CD14-positive monocyte (primary cell): ENCODE data around the gene POU6F2. TPM values are rescaled to one million over a fixed set of nuclear protein-coding genes. Genes with fewer than 3 reads are reported as not detected.

Experiments used
- DNase-seq, 3 donors: peaks; one replicate each; pipeline ENCODE4 v3.0.0-alpha.2; 2011 to 2022
- H2AFZ ChIP-seq: 2 replicates; pipeline ENCODE4 v1.6.0; 2012; ENCODE audit warnings: mild to moderate bottlenecking, low read depth, low read length, inconsistent platforms; ENCODE audit not compliant: insufficient read depth, poor library complexity, severe bottlenecking
- H3K27ac ChIP-seq, 2 donors: 1 replicate in 1 of 2; 2 replicates in 1 of 2; pipeline ENCODE4 v1.5.1; 2012 to 2013; ENCODE audit warnings: low read length in 2 of 2, control low read depth in 1 of 2, inconsistent platforms in 1 of 2, low read depth in 1 of 2, mild to moderate bottlenecking in 1 of 2
- H3K27me3 ChIP-seq, 2 donors: one replicate each; pipeline versions ENCODE4 v1.6.0 to v1.6.1; 2011 to 2013; ENCODE audit warnings: low read length in 2 of 2; ENCODE audit not compliant: control insufficient read depth in 2 of 2, insufficient read depth in 2 of 2
- H3K36me3 ChIP-seq, 2 donors: replicated peaks in 1 of 2; 1 replicate in 1 of 2; 2 replicates in 1 of 2; pipeline versions ENCODE4 v1.5.1 to v1.6.1; 2012 to 2013; ENCODE audit warnings: low read length in 2 of 2, control low read depth in 1 of 2, inconsistent platforms in 1 of 2, mild to moderate bottlenecking in 1 of 2; ENCODE audit not compliant: insufficient read depth in 2 of 2, control insufficient read depth in 1 of 2
- H3K4me1 ChIP-seq, 2 donors: 1 replicate in 1 of 2; 2 replicates in 1 of 2; pipeline versions ENCODE4 v1.5.1 to v1.6.1; 2012 to 2013; ENCODE audit warnings: low read length in 2 of 2, control low read depth in 1 of 2, inconsistent platforms in 1 of 2, mild to moderate bottlenecking in 1 of 2, moderate library complexity in 1 of 2; ENCODE audit not compliant: insufficient read depth in 2 of 2, control insufficient read depth in 1 of 2
- H3K4me2 ChIP-seq: replicated peaks from 2 replicates; pipeline ENCODE3; 2012; ENCODE audit warnings: low read length, moderate library complexity, mild to moderate bottlenecking; ENCODE audit not compliant: poor library complexity, severe bottlenecking; ENCODE audit errors: extremely low read depth
- H3K4me3 ChIP-seq, 3 experiments: fragments of 200-600 bp in 1 of 3; sonication (generic) in 1 of 3; replicated peaks in 1 of 3; 1 replicate in 2 of 3; 2 replicates in 1 of 3; pipeline ENCODE4 v1.5.1; 2011 to 2013; ENCODE audit warnings: low read length in 3 of 3, mild to moderate bottlenecking in 3 of 3, control low read depth in 2 of 3, low read depth in 2 of 3, inconsistent platforms in 1 of 3, moderate library complexity in 1 of 3
- H3K79me2 ChIP-seq: 2 replicates; pipeline ENCODE4 v1.6.0; 2012; ENCODE audit warnings: mild to moderate bottlenecking, control low read depth, inconsistent platforms, low read length, moderate library complexity; ENCODE audit not compliant: insufficient read depth
- H3K9ac ChIP-seq: 2 replicates; pipeline ENCODE4 v1.6.0; 2017; ENCODE audit warnings: low read length, mild to moderate bottlenecking; ENCODE audit not compliant: insufficient read depth, poor library complexity, severe bottlenecking
- H3K9me3 ChIP-seq, 2 donors: replicated peaks in 1 of 2; 1 replicate in 1 of 2; 2 replicates in 1 of 2; pipeline versions ENCODE4 v1.5.1 to v1.6.1; 2012 to 2013; ENCODE audit warnings: low read length in 2 of 2, control low read depth in 1 of 2; ENCODE audit not compliant: control insufficient read depth in 1 of 2, insufficient read depth in 1 of 2
- H4K20me1 ChIP-seq: 2 replicates; pipeline ENCODE4 v1.6.0; 2012; ENCODE audit warnings: mild to moderate bottlenecking, low read length, control low read depth, moderate library complexity; ENCODE audit not compliant: insufficient read depth
- H3K27ac Mint-ChIP-seq, 7 donors: one replicate each; pipeline ENCODE4 v1.8.0; 2020; ENCODE audit warnings: mild to moderate bottlenecking in 7 of 7, mixed read lengths in 7 of 7, moderate library complexity in 6 of 7, inconsistent platforms in 2 of 7
- H3K27me3 Mint-ChIP-seq, 3 donors: one replicate each; pipeline ENCODE4 v1.8.0; 2021 to 2022; ENCODE audit warnings: low read depth in 3 of 3, mild to moderate bottlenecking in 3 of 3, mixed read lengths in 3 of 3, moderate library complexity in 3 of 3, inconsistent platforms in 1 of 3
- H3K36me3 Mint-ChIP-seq, 2 donors: one replicate each; pipeline ENCODE4 v1.8.0; 2020; ENCODE audit warnings: mixed read lengths in 2 of 2, inconsistent platforms in 1 of 2, mild to moderate bottlenecking in 1 of 2
- H3K4me1 Mint-ChIP-seq: one replicate; pipeline ENCODE4 v1.8.0; 2020; ENCODE audit warnings: mild to moderate bottlenecking, mixed read lengths
- H3K4me3 Mint-ChIP-seq, 2 donors: one replicate each; pipeline ENCODE4 v1.8.0; 2020; ENCODE audit warnings: mild to moderate bottlenecking in 2 of 2, mixed read lengths in 2 of 2, moderate library complexity in 1 of 2
- H3K9me3 Mint-ChIP-seq, 7 donors: one replicate each; pipeline ENCODE4 v1.8.0; 2020 to 2022; ENCODE audit warnings: mixed read lengths in 7 of 7, mild to moderate bottlenecking in 6 of 7, moderate library complexity in 6 of 7, inconsistent platforms in 2 of 7
- CTCF ChIP-seq: fragments of 200-600 bp; IDR thresholded peaks from one replicate; pipeline ENCODE4 v1.8.0; 2022; ENCODE audit warnings: antibody characterized with exemption, mild to moderate bottlenecking
- WGBS: methylation state at CpG from one replicate; pipeline ENCODE4 v1.1.5; 2013; ENCODE audit warnings: missing lambda C conversion rate; ENCODE audit not compliant: insufficient coverage; 5-methylcytosine and 5-hydroxymethylcytosine counted together
- intact Hi-C, 2 donors: fragments of 100-400 bp; cut with micrococcal nuclease; formaldehyde crosslinking; loops; one replicate each; pipeline versions ENCODE4 v1.15.0 to v1.15.1; 2023
- polyA plus RNA-seq, 3 donors: library from polyadenylated mRNA; depleted of rRNA in 1 of 3; unstranded in 2 of 3; stranded (reverse) in 1 of 3; fragments of 300-500 nt in 2 of 3; fragments of >200 nt in 1 of 3; fragmentation: Illumina TruSeq in 2 of 3; gene quantifications; 1 replicate in 2 of 3; 2 replicates in 1 of 3; pipeline ENCODE4 v1.2.3, GENCODE V29; 2012 to 2021

POU6F2 gene
- polyA plus RNA-seq, 3 donors = not detected

GRCh38 chr7:39406467-39406866, 428.8 kb downstream of the POU6F2 start:
- no peaks in the 10 kb centered on the region for H3K4me1 Mint-ChIP-seq
- TF ChIP-seq CTCF = no peak
- no peak overlapping the region for H3K27ac Mint-ChIP-seq
- H4K20me1 ChIP-seq = no peaks in the 10 kb centered on the region
- WGBS = 94% methylated on average over 4 of the region's 10 CpGs
- H3K4me3 Mint-ChIP-seq = no peak overlapping the region
- H3K36me3 ChIP-seq = no peaks in the 10 kb centered on the region
- no peak overlapping the region for H3K27ac ChIP-seq
- no peaks in the 10 kb centered on the region for H3K9me3 ChIP-seq
- H3K4me3 ChIP-seq = no peak overlapping the region
- H3K9me3 Mint-ChIP-seq = no peaks in the 10 kb centered on the region
- no peak overlapping the region for H2AFZ ChIP-seq
- no peaks in the 10 kb centered on the region for H3K36me3 Mint-ChIP-seq
- H3K27me3 Mint-ChIP-seq = peaks cover 0 to 4% (median 2%) of the 10 kb centered on the region in 3 donors
- no peak overlapping the region for H3K4me2 ChIP-seq
- H3K9ac ChIP-seq = no peak overlapping the region
- intact Hi-C loops = no loop called here
- no peaks in the 10 kb centered on the region for H3K4me1 ChIP-seq
- DNase-seq = no peak
- no peaks in the 10 kb centered on the region for H3K27me3 ChIP-seq
- no peaks in the 10 kb centered on the region for H3K79me2 ChIP-seq

GRCh38 chr7:39407137-39407536, 429.4 kb downstream of the POU6F2 start:
- Mint-ChIP-seq H3K4me1 (no peaks in the 10 kb centered on the region), H3K27me3 (peaks cover 0 to 4% (median 3%) of the 10 kb centered on the region in 3 donors), H3K9me3 (no peaks in the 10 kb centered on the region), H3K36me3 (no peaks in the 10 kb centered on the region), H3K4me3 (no peak overlapping the region), H3K27ac (no peak overlapping the region)
- DNase-seq = no peak
- no peaks in the 10 kb centered on the region for H3K79me2 ChIP-seq
- no peaks in the 10 kb centered on the region for H3K4me1 ChIP-seq
- H4K20me1 ChIP-seq = no peaks in the 10 kb centered on the region
- 86% methylated on average over 2 of the region's 4 CpGs for WGBS
- H3K9ac ChIP-seq = no peak overlapping the region
- no peak overlapping the region for H2AFZ ChIP-seq
- H3K27ac ChIP-seq = no peak overlapping the region
- H3K9me3 ChIP-seq = no peaks in the 10 kb centered on the region
- intact Hi-C loops = no loop called here
- no peaks in the 10 kb centered on the region for H3K27me3 ChIP-seq
- no peak overlapping the region for H3K4me2 ChIP-seq
- no peak for TF ChIP-seq CTCF
- no peak overlapping the region for H3K4me3 ChIP-seq
- H3K36me3 ChIP-seq = no peaks in the 10 kb centered on the region
